ENCODE results near the gene NUAK1.

DNA sequence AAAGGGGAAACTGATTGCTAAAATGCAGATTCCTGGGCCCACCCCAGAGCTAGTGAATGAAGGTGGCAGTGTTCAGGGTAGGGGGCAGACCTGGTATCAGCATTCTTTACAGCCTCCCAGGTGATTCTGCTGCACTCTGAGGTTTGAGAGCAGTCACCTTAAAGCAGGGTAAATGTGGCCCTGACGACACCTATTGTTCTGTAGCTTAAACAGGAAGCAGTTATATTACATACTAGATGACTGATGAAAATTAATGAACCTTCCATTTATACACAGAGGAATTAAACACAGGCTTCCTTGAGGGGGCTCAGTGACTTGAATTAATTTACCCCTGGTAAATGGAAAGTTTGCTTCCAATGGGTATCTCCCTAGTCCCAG is 25.3 kb downstream of the NUAK1 start:
- no peak for TF ChIP-seq POU6F1 (CRISPR knock-in tag; IDR thresholded peaks at IDR 0.05; ENCODE audit: borderline replicate concordance, low read depth)
- no peak for TF ChIP-seq ZFP3 (CRISPR knock-in tag; IDR thresholded peaks at IDR 0.05)
- no peak for TF ChIP-seq ZFP30 (CRISPR knock-in tag; IDR thresholded peaks at IDR 0.05)
- TF ChIP-seq GLIS3 (CRISPR knock-in tag; IDR thresholded peaks at IDR 0.05), result no peak
- TF ChIP-seq BACH2 (CRISPR knock-in tag; IDR thresholded peaks at IDR 0.05; ENCODE audit: borderline replicate concordance), result no peak

Measured in SK-N-SH treated with all-trans-retinoic acid at 6 μM for 48 hours (cell line).